Stimulated activated CD4-positive, alpha-beta T cell treated with anti-CD3 and anti-CD28 coated beads, Interleukin-4, amount 100 ng/mL, for 24 hours (primary cell): ENCODE results near the gene SLFN12.
A peak's percentile ranks its signal among the peaks of the same experiment; 100 is the strongest.
"Not testable (repeated sequence)": the region's sequence is repeated elsewhere in the genome, so short reads cannot be mapped to it uniquely, and the experiment has no call there.

Experiments
- DNase-seq: peaks from one replicate; pipeline ENCODE4 v3.0.0-alpha.2; 2020

SLFN12 gene

DNA sequence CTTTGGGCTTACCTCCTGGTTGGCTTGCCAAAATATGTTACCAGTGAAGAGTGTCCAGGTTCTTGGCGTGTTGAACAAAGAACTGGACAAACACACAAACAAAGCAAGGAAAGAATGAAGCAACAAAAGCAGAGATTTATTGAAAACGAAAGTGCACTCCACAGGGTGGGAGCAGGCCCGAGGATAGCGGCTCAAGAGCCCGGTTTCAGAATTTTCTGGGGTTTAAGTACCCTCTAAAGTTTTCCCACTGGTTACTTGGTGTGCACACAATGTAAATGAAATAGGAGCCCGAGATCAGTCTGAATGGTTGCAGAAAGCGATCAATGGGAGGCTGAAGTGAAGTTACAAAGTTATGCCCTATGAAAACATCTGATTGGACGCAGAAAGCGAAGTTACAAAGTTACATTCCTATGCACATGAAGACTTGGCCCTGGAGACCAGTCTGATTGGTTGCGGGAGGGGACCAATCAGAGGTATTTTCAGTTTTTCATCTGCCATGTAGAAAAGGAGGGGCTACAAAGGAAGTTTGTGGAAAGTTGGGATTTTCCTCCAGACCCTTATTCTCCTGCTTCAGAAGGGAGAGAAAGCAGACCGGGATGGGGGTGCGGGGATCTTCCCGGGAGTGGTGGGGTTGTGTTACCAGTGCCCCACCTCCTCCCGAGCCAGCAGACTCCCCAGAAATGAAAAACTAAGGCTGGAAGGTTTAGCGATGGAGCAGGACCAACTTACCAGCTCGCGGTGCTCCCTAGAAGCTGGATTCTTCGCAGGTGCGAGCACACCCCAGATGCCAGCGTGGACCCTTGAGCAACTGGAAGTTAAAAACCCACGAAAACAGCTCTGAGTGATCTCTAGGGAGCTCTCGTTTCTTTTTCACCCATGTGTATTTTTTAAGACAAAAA is at the start of gene SLFN12:
TSS of gene SLFN12 (minus strand) at position 325 of the 899 bp plus-strand sequence. CDS start 9,472 bp downstream, outside the sequence.
- DNase-seq, result peak; percentile 56

- no peak for DNase-seq
Measured at GRCh38 chr17:35479271-35479670, 47.0 kb upstream of the SLFN12 start.

- DNase-seq, result no peak
Measured at GRCh38 chr17:35477248-35477647, 44.9 kb upstream of the SLFN12 start.

- no peak for DNase-seq
Measured at GRCh38 chr17:35476283-35476820, 44.1 kb upstream of the SLFN12 start.

- DNase-seq, result no peak
Measured at GRCh38 chr17:35468475-35468874, 36.2 kb upstream of the SLFN12 start.

GRCh38 chr17:35467824-35468223 is 35.5 kb upstream of the SLFN12 start:
- no peak for DNase-seq

DNA sequence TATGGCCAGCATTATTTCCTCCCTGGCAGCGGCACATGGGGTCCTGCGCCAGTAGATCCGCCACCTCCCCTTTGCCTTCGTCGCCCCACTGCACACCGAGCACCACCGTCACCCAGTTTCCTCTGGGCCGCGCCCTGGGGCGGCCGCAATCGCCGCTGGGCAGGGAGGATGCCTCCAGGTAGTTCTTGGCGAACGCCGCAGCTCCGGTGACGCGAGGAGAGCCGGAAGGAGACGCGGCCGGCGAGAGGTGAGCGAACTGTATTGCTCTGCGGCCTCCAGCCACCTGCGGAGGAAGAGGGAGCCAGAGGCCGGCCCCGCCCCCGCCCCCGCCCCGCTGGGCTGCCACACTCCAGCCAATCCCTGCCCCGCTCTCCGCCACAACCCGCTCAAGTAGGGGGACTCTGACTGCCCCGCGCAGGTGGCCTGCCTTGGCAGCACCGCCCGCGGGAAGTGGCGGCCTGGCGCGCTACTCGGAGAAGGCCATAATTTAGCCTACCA is 28.1 kb upstream of the SLFN12 start:
- DNase-seq, result peak; percentile 31

DNA sequence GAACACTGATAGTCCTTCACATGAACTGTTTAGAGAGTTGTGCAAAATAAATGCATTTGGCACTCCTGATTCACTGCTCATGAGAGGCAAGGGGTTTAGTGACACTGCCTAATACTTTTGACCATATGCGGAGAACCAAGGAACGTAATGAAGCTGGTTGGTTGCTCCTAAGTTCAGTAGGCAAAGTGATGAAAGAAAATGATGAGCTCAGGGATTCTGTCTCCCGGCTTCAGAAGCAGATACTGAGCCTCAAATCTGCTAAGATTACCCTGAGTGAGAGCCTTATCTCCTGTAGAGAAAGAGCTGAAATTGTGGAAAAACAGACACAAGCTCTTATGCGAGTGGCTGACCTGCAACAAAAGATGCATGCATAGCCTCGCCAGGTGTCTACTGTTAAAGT is 21.7 kb upstream of the SLFN12 start:
- DNase-seq, result not testable (repeated sequence)

DNA sequence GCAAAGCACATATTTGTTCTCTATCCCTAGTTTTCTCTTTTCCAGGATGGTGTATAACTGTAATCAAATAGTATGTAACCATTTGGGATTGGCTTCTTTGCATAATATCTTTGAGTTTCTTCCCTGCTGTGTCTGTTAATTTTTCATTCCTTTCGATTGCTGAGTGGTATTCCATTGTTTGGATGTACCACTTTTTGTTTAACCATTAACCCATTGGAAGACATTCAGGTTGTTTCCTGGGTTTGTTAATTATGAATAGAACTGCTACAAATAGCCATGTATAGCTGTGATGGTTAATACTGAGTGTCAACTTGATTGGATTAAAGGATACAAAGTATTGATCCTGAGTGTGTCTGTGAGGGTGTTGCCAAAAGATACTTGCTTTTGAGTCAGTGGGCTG is 20.9 kb upstream of the SLFN12 start:
- no peak for DNase-seq

DNA sequence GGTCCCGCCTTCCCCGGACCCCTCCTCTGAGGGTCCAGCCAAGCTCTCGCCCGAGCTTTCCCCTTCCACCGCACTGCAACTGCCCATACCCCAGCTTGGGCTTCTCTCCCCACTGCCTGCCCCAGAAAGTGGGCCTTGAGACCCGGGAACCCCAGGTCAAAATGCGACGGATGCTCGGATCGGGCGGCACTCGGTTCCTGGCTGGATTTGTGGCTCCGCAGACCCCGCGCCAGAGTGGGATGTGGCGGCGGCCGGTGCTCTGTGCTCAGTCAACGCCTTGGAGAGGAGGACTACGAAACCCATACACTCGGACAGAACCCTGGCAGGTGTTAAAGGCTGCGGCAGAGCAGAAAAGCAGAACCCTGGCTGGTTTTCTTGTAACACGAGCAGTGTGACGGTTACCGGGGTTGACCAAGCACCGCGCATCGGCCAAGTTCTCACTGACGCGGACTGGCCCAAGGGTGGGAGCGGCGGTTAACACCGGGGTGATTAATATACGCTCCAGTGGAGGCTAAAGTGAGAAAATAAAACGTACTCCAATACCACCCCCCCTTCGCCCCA is 17.2 kb upstream of the SLFN12 start:
- no peak for DNase-seq

DNA sequence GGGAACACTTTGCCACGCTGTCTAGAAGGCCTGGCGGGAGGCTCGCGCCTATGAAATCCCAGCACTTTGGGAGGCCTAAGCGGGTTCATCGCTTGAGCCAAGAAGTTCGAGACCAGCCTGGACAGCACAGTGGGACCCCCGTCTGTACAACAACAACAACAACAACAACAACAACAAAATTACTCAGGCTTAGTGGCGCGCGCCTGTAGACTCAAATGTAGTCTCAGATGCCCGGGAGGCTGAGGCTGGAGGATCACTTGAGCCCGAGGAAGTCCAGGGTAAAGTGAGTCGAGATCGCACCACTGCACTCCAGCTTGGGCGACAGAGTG is 16.6 kb upstream of the SLFN12 start:
- no peak for DNase-seq

DNA sequence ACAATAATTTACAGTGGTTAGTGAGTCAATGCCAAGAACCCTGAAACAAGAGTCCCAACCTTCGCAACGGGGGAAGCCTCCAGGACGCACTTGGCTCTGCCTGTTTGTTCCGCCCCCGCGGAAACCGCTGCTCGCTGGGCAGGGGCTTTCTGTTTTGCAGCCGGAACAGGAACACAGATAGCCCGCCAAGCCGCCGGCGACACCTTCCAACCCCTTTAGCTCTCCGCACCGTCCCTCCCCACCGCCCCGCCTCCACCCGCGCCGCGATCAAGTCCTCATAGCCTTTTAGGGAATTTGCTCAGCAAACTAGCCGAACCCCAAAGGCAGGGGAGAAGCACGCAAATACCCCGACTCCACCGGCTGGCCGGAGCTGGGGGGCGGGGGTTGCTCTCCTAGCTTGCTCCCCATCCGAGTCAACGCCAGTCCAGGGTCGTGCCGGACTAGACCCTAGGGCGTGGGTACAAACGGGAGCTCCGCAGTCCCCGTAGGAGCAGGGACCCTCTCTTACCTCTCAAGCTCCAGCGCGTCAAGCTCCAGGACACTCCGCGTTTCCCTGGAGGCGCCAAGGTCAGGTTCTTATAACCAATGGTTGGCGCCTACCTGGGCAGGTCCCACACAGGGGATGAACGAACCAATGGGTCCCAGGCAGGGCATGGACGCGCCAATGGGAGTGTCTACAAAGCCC is 16.1 kb upstream of the SLFN12 start, which contains the start of gene SLFN13:
TSS of gene SLFN13 (minus strand) at position 553 of the 685 bp plus-strand sequence. CDS start 3,086 bp downstream, outside the sequence.
- DNase-seq, result peak; percentile 93

GRCh38 chr17:35447499-35447898 is 15.2 kb upstream of the SLFN12 start:
- DNase-seq, result no peak

GRCh38 chr17:35438433-35438832 is 6.1 kb upstream of the SLFN12 start:
- DNase-seq, result no peak

DNA sequence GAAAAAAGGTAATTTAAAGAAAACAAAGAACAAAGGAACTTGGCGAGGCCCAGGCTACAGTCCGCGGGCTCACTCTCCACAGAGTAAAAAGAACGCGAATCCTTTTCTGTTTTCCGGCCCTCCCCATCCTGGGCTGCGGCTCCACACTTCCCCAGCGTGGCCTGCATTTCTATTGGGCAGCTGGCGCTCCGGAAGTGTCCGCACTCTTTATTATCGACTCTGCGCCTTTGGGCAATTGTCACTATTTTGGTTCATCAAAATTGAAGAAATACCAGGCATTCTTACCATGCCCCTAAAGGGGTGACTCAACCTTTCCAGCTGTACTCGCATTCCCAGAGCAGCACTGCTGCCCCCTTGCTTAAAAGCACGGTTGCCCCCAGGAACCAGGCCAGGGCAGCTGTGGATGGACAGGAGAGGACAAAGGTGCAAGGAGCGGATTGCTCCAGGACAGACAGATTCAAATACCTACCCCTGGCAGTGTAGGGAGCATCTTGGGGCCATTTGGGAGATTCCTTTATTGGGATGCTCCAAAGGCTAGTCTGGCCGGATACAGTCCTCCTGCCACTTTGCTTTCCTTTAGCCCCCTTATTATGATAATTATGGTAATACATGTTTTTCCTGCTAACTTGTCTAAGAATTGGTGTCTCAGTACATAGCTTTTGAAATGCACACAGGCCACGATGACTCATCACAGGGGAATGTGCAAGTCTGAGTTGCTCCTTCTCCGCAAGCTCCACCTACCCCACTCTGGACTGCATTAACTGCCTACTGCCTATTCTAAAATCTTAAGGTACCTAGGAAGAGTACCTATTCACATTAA is 985 bp upstream of the SLFN12 start:
- DNase-seq, result peak; percentile 80

DNA sequence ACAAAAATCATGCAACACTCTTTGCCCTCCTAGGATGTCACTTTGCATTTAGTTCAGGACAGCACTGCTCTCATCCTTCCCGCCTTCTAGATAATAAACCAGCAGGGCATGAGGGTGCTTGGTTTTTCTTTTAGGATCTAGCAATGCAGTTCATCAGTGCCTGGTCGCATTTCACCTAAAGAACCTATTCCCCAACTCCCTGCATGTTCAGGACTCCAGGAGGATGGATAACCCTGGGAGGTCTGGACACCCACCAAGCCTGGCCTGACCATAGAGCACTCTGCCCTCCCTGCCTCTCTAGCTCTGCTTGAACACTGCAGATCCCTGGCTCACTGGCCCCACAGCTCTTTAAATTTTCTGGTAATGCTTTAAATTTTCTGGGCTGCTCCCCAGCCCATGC is 2.6 kb downstream of the SLFN12 start:
- DNase-seq, result no peak

GRCh38 chr17:35428229-35428628 is 4.1 kb downstream of the SLFN12 start:
- DNase-seq, result no peak

DNA sequence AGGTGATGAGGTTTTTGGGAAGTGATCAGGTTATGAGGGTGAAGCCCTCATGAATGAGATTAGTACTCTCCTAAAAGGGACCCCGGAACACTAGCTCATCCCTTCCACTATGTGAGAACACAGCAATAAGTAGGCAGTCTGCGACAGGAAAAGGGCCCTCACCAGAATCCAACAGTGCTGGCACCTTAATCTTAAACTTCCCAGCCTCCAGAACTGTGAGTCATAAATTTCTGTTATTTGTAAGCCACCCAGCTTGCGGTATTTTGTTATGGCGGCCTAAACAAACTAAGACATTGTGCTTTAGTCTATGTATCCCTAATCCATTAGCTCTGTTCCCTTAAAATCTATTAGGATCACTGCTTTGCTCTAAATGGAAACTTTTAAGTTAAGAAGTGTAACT is 8.5 kb downstream of the SLFN12 start:
- no peak for DNase-seq

- DNase-seq, result not testable (repeated sequence)
Measured at GRCh38 chr17:35421069-35421468, 11.2 kb downstream of the SLFN12 start.

DNA sequence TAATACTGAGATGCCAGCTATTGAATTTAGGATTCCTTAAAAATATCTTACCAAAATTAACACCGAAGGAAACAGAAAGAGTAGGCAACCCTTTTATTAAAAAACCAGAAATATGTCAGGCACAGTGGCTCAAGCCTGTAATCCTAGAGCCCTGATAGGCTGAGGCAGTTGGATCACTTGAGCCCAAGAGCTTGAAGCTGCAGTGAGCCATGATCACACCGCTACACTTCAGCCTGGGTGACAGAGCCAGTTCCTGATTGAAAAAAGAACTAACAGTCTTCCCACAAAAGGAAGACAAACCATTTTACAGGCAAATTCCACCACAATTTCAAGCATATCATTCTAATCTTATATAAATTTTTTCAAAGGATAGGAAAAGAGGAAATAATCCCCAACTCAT is 15.6 kb downstream of the SLFN12 start:
- DNase-seq, result no peak

DNA sequence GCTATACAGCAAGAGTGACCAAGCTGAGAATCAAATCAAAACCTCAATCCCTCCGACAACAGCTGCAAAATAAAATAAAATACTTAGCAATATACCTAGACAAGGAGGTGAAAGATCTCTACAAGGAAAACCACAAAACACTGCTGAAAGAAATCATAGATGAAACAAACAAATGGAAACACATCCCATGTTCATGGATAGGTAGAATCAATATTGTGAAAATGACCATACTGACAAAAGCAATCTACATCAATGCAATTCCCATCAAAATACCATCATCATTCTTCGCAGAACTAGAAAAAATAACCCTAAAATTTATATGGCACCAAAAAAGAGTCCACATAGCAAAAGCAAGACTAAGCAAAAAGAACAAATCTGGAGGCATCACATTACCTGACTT is 17.6 kb downstream of the SLFN12 start:
- not testable (repeated sequence) for DNase-seq

DNA sequence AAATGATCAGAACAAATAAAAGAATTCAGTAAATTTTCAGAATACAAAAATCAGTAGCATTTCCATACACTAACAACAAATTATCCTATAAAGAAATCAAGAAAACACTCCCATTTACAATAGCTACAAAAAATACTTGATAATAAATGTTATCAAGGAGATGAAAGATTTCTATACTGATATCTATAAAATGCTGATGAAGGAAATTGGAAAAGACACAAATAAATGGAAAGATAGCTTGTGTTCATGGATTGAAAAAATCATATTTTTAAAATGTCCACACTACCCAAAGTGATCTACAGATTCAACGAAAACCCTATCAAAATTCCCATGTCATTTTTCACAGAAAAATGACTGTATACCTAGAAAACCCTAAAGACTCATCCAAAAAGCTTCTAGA is 18.1 kb downstream of the SLFN12 start:
- no peak for DNase-seq
